Jurkat, Clone E6-1 (cell line): Measurements from ENCODE around the gene SCYGR3. TPM values are rescaled to one million over a fixed set of nuclear protein-coding genes. Genes with fewer than 3 reads are reported as not detected.

Experiments used
- DNase-seq: peaks from one replicate; pipeline ENCODE4 v3.0.0-alpha.2; 2011; ENCODE audit warnings: low read depth, low spot score
- H3K4me3 ChIP-seq: 2 replicates; pipeline ENCODE4 v1.5.1; 2011; ENCODE audit warnings: mild to moderate bottlenecking, low read length, control low read depth, moderate library complexity
- polyA plus RNA-seq: library from polyadenylated mRNA; unstranded; fragments of >200 nt; gene quantifications from one replicate; pipeline ENCODE4 v1.2.1, GENCODE V29; 2012; ENCODE audit warnings: missing spikeins; ENCODE audit not compliant: insufficient read length, insufficient read depth

Gene SCYGR3, protein sequence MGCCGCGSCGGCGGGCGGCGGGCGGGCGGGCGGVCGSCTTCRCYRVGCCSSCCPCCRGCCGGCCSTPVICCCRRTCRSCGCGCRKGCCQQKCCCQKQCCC
- polyA plus RNA-seq: not detected

GRCh38 chr2:227614740-227615139, at the start of gene SCYGR3:
SCYGR3 (minus strand) TSS chr2:227614840; CDS start chr2:227614840, 0 bp downstream.
- DNase-seq: no peak
- H3K4me3 ChIP-seq: no peak within 1 kb of the TSS

DNA sequence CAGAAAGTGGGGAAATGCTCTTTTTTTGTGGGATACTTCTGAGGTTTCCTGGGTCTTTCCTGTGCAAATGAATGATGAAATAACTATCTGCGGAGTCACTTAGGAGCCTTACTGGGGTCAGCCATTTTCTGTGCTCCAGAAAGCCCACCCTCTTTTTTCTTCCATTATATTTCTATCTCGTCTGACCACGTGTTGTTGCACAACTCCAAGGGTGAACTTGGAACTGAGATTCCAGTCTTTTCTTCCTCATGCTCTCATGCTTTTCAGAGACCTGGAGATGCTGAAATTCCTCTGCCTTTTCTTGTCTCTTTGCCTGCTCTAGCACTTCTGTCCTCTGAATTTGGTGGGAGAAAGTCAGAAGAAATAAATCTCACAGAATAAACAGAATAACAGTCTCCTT, 47.2 kb upstream of the SCYGR3 start:
- DNase-seq: no peak
- no peak overlapping the region for H3K4me3 ChIP-seq

DNA sequence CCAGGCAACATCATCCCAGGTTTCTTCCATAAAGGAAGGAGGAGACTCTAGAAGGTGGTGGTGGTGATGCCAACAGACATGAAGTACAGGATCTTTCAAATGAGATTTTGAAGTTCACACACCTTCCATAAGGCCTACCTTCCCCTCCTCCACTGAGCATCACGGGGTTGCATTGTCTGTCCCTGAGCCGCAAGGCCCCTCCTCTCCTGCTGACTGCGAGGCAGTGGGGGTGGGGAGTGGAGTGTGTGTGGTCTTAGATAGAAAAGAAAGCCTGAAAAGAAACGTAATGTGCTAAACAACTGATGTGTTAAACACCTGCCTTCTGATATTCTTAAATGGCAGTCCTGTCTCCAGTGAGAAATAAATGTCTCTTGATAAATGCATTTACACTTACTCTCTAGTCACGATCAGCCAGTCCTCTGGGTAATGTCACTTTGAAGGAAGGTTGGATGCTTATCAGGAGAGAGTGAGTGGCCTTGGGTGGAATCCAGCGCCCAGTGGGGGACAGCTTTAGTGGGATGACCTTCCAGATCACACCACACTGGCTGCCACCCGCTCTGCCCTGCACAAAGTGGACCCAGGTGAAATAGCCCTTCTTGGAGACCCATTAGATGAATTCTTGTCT, 46.5 kb upstream of the SCYGR3 start:
- H3K4me3 ChIP-seq: no peak overlapping the region

GRCh38 chr2:227657199-227657845, 42.7 kb upstream of the SCYGR3 start:
- no peak for DNase-seq
- no peak overlapping the region for H3K4me3 ChIP-seq

More for the DNA sequence above, 46.5 kb upstream of the SCYGR3 start:
- DNase-seq: no peak

- H3K4me3 ChIP-seq: no peak overlapping the region
- no peak for DNase-seq
Observed at GRCh38 chr2:227655454-227655853, 40.8 kb upstream of the SCYGR3 start.

GRCh38 chr2:227654426-227654825, 39.8 kb upstream of the SCYGR3 start:
- H3K4me3 ChIP-seq: no peak overlapping the region
- DNase-seq: no peak

- DNase-seq: no peak
- no peak overlapping the region for H3K4me3 ChIP-seq
Observed at GRCh38 chr2:227653419-227653818, 38.8 kb upstream of the SCYGR3 start.

- H3K4me3 ChIP-seq: no peak overlapping the region
- no peak for DNase-seq
Observed at GRCh38 chr2:227643990-227644551, 29.4 kb upstream of the SCYGR3 start.

GRCh38 chr2:227642656-227643055, 28.0 kb upstream of the SCYGR3 start:
- no peak for DNase-seq
- no peak overlapping the region for H3K4me3 ChIP-seq

DNA sequence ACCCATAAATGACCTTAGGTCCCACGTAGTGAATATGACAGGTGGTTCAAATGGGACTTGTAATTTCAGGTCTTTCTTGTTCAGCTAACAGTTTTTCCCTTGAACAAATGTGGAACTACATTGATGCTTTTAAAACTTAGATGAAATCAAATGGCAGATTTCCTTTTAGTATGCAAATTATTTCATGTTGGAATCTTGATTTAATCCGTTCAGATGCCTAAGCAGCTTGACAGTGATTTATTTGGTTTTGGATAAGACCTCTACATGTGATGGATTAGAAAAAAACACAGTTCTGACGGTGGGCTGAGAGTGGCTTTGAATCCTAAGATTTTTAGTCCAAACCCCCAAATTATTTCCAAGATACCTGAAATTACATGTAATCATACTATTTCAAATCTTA, 19.6 kb upstream of the SCYGR3 start:
- H3K4me3 ChIP-seq: no peak overlapping the region
- DNase-seq: no peak

DNA sequence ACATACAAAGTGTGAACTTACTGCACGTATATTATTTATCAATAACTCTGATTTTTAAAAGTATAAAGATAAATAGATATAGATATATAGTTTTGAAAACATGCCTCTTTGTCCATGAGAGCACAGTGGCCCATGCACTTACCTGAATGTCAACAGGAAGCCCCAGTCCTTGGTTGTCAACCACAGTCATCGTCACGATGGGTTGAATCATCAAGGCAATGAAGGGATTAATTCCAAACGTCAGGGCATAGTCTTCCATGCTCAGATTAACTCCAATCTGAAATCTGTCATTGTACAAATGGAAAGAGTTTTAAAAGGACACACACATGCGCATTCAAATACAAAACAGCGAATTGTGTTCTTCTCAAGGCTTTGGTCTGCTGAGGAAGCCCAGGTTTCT, 18.2 kb upstream of the SCYGR3 start:
- no peak overlapping the region for H3K4me3 ChIP-seq
- DNase-seq: no peak

DNA sequence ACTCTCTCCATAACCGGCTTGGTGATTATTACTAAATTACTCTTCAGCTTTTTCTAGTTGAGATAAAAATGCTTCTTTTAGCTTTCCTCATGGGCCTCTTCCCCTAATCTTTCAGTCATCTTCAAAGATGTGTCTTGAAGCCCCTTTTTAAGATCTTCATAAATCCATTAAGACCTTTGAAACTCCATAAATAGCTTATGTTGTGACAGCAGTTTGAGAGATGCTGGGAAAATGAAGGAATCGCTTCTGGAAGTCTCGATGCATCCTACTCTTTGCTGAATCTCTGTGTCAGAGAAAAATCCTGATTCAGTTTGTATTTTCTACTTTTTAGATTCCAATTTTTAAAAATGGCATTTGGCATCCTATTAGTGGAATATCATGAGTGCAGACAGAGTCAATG, 15.7 kb upstream of the SCYGR3 start:
- H3K4me3 ChIP-seq: no peak overlapping the region

GRCh38 chr2:227629435-227629834, 14.8 kb upstream of the SCYGR3 start:
- DNase-seq: no peak
- H3K4me3 ChIP-seq: no peak overlapping the region

More for the DNA sequence above, 15.7 kb upstream of the SCYGR3 start:
- no peak for DNase-seq

GRCh38 chr2:227627769-227628168, 13.1 kb upstream of the SCYGR3 start:
- no peak for DNase-seq
- no peak overlapping the region for H3K4me3 ChIP-seq

DNA sequence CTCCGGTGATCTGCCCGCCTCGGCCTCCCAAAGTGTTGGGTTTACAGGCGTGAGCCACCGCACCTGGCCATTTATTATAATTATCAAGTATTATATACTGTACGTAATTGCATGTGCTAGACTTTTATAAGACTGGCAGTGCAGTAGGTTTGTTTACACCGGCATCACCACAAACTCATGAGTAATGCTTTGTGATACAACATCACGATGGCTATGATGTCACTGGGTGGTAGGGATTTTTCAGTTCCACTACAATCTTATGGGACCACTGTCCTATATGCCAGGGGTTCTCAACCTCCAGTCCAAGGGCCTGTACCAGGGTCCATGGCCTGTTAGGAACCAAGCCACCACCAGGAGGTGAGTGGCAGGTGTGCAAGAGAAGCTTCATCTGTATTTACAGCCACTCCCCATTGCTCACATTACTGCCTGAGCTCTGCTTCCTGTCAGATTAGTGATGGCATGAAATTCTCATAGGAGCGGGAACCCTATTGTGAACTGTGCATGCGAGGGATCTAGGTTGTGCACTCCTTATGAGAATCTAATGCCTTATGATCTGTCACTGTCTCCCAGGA, 12.0 kb upstream of the SCYGR3 start:
- no peak overlapping the region for H3K4me3 ChIP-seq
- DNase-seq: no peak

- DNase-seq: no peak
- H3K4me3 ChIP-seq: no peak overlapping the region
Observed at GRCh38 chr2:227625420-227625819, 10.8 kb upstream of the SCYGR3 start.

GRCh38 chr2:227623226-227623625, 8.6 kb upstream of the SCYGR3 start:
- no peak for DNase-seq
- no peak overlapping the region for H3K4me3 ChIP-seq

GRCh38 chr2:227617316-227618230, 2.9 kb upstream of the SCYGR3 start, which contains the start of gene SCYGR4:
SCYGR4 (plus strand) TSS chr2:227617498; CDS start chr2:227617498, 0 bp downstream.
- DNase-seq: no peak
- H3K4me3 ChIP-seq: no peak within 1 kb of the TSS

DNA sequence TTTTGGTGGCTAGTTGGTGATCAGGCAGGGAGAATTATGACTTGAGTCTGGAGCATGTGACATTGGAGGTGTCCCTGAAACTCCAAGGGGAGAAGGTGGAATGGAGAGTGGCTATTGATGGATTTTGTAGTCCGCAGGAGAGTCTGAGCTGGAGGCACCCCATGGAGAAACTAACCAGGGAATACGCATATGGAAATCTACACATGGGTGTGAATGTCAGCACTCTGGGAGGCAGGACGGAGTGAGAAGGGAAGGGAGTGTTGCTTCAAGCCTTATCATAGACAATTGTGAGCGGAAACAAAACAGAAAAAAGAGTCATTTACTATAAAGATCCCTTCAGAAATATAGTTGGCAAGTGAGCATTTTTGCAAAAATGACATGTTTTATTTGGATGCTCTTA, 2.0 kb upstream of the SCYGR3 start:
- no peak for DNase-seq
- H3K4me3 ChIP-seq: no peak overlapping the region
